CD14-positive monocyte (primary cell): ENCODE measurements around the gene RAB26. TPM values are rescaled to one million over a fixed set of nuclear protein-coding genes. Genes with fewer than 3 reads are reported as not detected.

Experiments
- DNase-seq, 3 donors: peaks; one replicate each; pipeline ENCODE4 v3.0.0-alpha.2; 2011 to 2022
- H2AFZ ChIP-seq: 2 replicates; pipeline ENCODE4 v1.6.0; 2012; ENCODE audit warnings: mild to moderate bottlenecking, low read depth, low read length, inconsistent platforms; ENCODE audit not compliant: insufficient read depth, poor library complexity, severe bottlenecking
- H3K27ac ChIP-seq, 2 donors: 1 replicate in 1 of 2; 2 replicates in 1 of 2; pipeline ENCODE4 v1.5.1; 2012 to 2013; ENCODE audit warnings: low read length in 2 of 2, control low read depth in 1 of 2, inconsistent platforms in 1 of 2, low read depth in 1 of 2, mild to moderate bottlenecking in 1 of 2
- H3K27me3 ChIP-seq, 2 donors: one replicate each; pipeline versions ENCODE4 v1.6.0 to v1.6.1; 2011 to 2013; ENCODE audit warnings: low read length in 2 of 2; ENCODE audit not compliant: control insufficient read depth in 2 of 2, insufficient read depth in 2 of 2
- H3K36me3 ChIP-seq, 2 donors: replicated peaks in 1 of 2; 1 replicate in 1 of 2; 2 replicates in 1 of 2; pipeline versions ENCODE4 v1.5.1 to v1.6.1; 2012 to 2013; ENCODE audit warnings: low read length in 2 of 2, control low read depth in 1 of 2, inconsistent platforms in 1 of 2, mild to moderate bottlenecking in 1 of 2; ENCODE audit not compliant: insufficient read depth in 2 of 2, control insufficient read depth in 1 of 2
- H3K4me1 ChIP-seq, 2 donors: 1 replicate in 1 of 2; 2 replicates in 1 of 2; pipeline versions ENCODE4 v1.5.1 to v1.6.1; 2012 to 2013; ENCODE audit warnings: low read length in 2 of 2, control low read depth in 1 of 2, inconsistent platforms in 1 of 2, mild to moderate bottlenecking in 1 of 2, moderate library complexity in 1 of 2; ENCODE audit not compliant: insufficient read depth in 2 of 2, control insufficient read depth in 1 of 2
- H3K4me2 ChIP-seq: replicated peaks from 2 replicates; pipeline ENCODE3; 2012; ENCODE audit warnings: low read length, moderate library complexity, mild to moderate bottlenecking; ENCODE audit not compliant: poor library complexity, severe bottlenecking; ENCODE audit errors: extremely low read depth
- H3K4me3 ChIP-seq, 3 experiments: fragments of 200-600 bp in 1 of 3; sonication (generic) in 1 of 3; replicated peaks in 1 of 3; 1 replicate in 2 of 3; 2 replicates in 1 of 3; pipeline ENCODE4 v1.5.1; 2011 to 2013; ENCODE audit warnings: low read length in 3 of 3, mild to moderate bottlenecking in 3 of 3, control low read depth in 2 of 3, low read depth in 2 of 3, inconsistent platforms in 1 of 3, moderate library complexity in 1 of 3
- H3K79me2 ChIP-seq: 2 replicates; pipeline ENCODE4 v1.6.0; 2012; ENCODE audit warnings: mild to moderate bottlenecking, control low read depth, inconsistent platforms, low read length, moderate library complexity; ENCODE audit not compliant: insufficient read depth
- H3K9ac ChIP-seq: 2 replicates; pipeline ENCODE4 v1.6.0; 2017; ENCODE audit warnings: low read length, mild to moderate bottlenecking; ENCODE audit not compliant: insufficient read depth, poor library complexity, severe bottlenecking
- H3K9me3 ChIP-seq, 2 donors: replicated peaks in 1 of 2; 1 replicate in 1 of 2; 2 replicates in 1 of 2; pipeline versions ENCODE4 v1.5.1 to v1.6.1; 2012 to 2013; ENCODE audit warnings: low read length in 2 of 2, control low read depth in 1 of 2; ENCODE audit not compliant: control insufficient read depth in 1 of 2, insufficient read depth in 1 of 2
- H4K20me1 ChIP-seq: 2 replicates; pipeline ENCODE4 v1.6.0; 2012; ENCODE audit warnings: mild to moderate bottlenecking, low read length, control low read depth, moderate library complexity; ENCODE audit not compliant: insufficient read depth
- H3K27ac Mint-ChIP-seq, 7 donors: one replicate each; pipeline ENCODE4 v1.8.0; 2020; ENCODE audit warnings: mild to moderate bottlenecking in 7 of 7, mixed read lengths in 7 of 7, moderate library complexity in 6 of 7, inconsistent platforms in 2 of 7
- H3K27me3 Mint-ChIP-seq, 3 donors: one replicate each; pipeline ENCODE4 v1.8.0; 2021 to 2022; ENCODE audit warnings: low read depth in 3 of 3, mild to moderate bottlenecking in 3 of 3, mixed read lengths in 3 of 3, moderate library complexity in 3 of 3, inconsistent platforms in 1 of 3
- H3K36me3 Mint-ChIP-seq, 2 donors: one replicate each; pipeline ENCODE4 v1.8.0; 2020; ENCODE audit warnings: mixed read lengths in 2 of 2, inconsistent platforms in 1 of 2, mild to moderate bottlenecking in 1 of 2
- H3K4me1 Mint-ChIP-seq: one replicate; pipeline ENCODE4 v1.8.0; 2020; ENCODE audit warnings: mild to moderate bottlenecking, mixed read lengths
- H3K4me3 Mint-ChIP-seq, 2 donors: one replicate each; pipeline ENCODE4 v1.8.0; 2020; ENCODE audit warnings: mild to moderate bottlenecking in 2 of 2, mixed read lengths in 2 of 2, moderate library complexity in 1 of 2
- H3K9me3 Mint-ChIP-seq, 7 donors: one replicate each; pipeline ENCODE4 v1.8.0; 2020 to 2022; ENCODE audit warnings: mixed read lengths in 7 of 7, mild to moderate bottlenecking in 6 of 7, moderate library complexity in 6 of 7, inconsistent platforms in 2 of 7
- CTCF ChIP-seq: fragments of 200-600 bp; IDR thresholded peaks from one replicate; pipeline ENCODE4 v1.8.0; 2022; ENCODE audit warnings: antibody characterized with exemption, mild to moderate bottlenecking
- WGBS: methylation state at CpG from one replicate; pipeline ENCODE4 v1.1.5; 2013; ENCODE audit warnings: missing lambda C conversion rate; ENCODE audit not compliant: insufficient coverage; 5-methylcytosine and 5-hydroxymethylcytosine counted together
- intact Hi-C, 2 donors: fragments of 100-400 bp; cut with micrococcal nuclease; formaldehyde crosslinking; loops; one replicate each; pipeline versions ENCODE4 v1.15.0 to v1.15.1; 2023
- polyA plus RNA-seq, 3 donors: library from polyadenylated mRNA; depleted of rRNA in 1 of 3; unstranded in 2 of 3; stranded (reverse) in 1 of 3; fragments of 300-500 nt in 2 of 3; fragments of >200 nt in 1 of 3; fragmentation: Illumina TruSeq in 2 of 3; gene quantifications; 1 replicate in 2 of 3; 2 replicates in 1 of 3; pipeline ENCODE4 v1.2.3, GENCODE V29; 2012 to 2021

The RAB26 gene
- polyA plus RNA-seq, 3 donors: not detected

DNA sequence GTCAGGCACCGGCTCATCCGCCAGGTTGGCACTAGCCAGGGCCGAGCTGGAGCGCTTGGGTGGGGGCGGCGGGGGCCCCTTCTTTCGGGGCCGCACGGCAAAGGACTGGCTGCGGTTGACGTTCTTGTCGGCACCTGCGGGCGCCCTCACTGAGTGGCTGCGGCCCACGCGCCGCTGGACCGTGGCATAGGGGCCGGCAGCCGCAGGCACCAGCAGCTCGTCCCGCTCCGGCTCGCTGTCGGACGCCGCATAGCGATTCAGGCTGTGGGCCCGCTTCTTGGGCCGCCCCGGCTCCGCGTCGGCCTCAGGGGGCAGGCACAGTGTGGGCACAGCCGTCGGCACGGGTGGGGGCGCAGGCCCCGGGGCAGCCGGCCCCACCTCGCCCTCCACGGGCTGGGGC, 32.0 kb downstream of the RAB26 start:
- no peak for DNase-seq
- H3K27me3 ChIP-seq: peaks cover 0 to 3% of the 10 kb centered on the region in 2 donors
- H3K27ac ChIP-seq: no peak overlapping the region
- no peaks in the 10 kb centered on the region for H4K20me1 ChIP-seq
- H3K27ac Mint-ChIP-seq: no peak overlapping the region
- H3K4me3 Mint-ChIP-seq: no peak overlapping the region
- no peak overlapping the region for H3K4me3 ChIP-seq
- H3K4me2 ChIP-seq: no peak overlapping the region
- peaks cover 0 to 5% (median 3%) of the 10 kb centered on the region in 3 donors for H3K27me3 Mint-ChIP-seq
- H3K9me3 ChIP-seq: no peaks in the 10 kb centered on the region
- 97% methylated on average over 43 of the region's 43 CpGs for WGBS
- no peaks in the 10 kb centered on the region for H3K79me2 ChIP-seq
- H3K36me3 Mint-ChIP-seq: peaks cover 14 to 21% of the 10 kb centered on the region in 2 donors
- no peaks in the 10 kb centered on the region for H3K4me1 ChIP-seq
- H3K9ac ChIP-seq: no peak overlapping the region
- intact Hi-C loops: no loop called here
- H2AFZ ChIP-seq: no peak overlapping the region
- no peak for TF ChIP-seq CTCF
- H3K9me3 Mint-ChIP-seq: peaks cover 0 to 2% (median 0%) of the 10 kb centered on the region in 7 donors
- H3K36me3 ChIP-seq: peaks cover 16 to 25% of the 10 kb centered on the region in 2 donors
- no peaks in the 10 kb centered on the region for H3K4me1 Mint-ChIP-seq

DNA sequence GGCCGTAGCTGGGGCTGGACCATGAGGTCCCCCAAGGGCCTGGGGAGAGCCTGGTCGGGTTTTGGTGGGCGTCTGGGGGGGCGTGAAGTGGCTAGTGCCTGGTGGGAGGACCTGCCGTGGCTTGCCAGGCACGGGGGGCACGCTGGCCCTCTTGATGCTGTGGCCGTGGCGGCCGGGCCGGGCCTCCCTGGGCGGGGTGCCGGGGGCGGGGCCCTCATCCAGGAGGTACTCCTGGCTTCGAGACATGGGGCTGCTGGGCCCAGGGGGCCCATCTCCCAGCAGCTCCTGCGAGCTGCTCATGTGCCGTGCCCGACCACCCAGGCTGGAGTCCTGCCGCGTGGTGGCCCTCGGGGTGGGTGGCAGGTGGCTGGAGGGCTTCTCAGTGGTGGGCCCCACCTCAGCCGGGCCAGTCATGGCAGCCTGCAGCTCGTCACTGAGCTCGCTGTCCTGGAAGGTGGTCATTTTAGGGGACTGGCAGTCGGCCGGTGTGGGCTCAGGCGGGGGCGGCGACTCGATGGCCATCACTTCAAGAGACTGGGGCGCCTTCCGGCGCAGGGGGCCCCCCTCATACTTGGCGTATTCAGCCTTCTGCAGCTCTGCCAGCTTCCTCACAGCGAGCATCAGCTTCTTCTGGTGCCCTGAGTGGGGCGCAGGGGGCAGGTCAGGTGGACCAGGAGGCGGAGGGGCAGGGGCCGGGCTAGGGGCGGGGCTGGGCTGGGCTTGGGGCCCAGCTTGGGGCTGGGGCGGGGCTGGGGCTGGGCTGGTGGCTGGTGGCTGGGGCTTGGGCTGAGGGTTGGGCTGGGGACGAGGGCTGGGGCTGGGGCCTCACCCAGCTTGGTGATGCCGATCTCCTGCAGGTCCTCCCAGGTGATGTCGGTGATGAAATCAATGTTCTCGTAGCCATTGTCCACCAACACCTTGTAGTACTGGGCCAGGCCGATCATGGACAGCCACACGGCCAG, 32.8 kb downstream of the RAB26 start:
- Histone ChIP-seq H2AFZ (no peak overlapping the region), H3K79me2 (no peaks in the 10 kb centered on the region), H3K4me1 (no peaks in the 10 kb centered on the region), H3K36me3 (peaks cover 8 to 17% of the 10 kb centered on the region in 2 donors), H3K4me3 (no peak overlapping the region), H3K27me3 (peaks cover 0 to 3% of the 10 kb centered on the region in 2 donors), H4K20me1 (no peaks in the 10 kb centered on the region), H3K27ac (no peak overlapping the region), H3K9me3 (no peaks in the 10 kb centered on the region), H3K9ac (no peak overlapping the region), H3K4me2 (no peak overlapping the region)
- Mint-ChIP-seq H3K9me3 (peaks cover 0 to 2% (median 0%) of the 10 kb centered on the region in 7 donors), H3K4me3 (no peak overlapping the region), H3K36me3 (peaks cover 7 to 13% of the 10 kb centered on the region in 2 donors), H3K4me1 (no peaks in the 10 kb centered on the region), H3K27me3 (peaks cover 2 to 6% (median 3%) of the 10 kb centered on the region in 3 donors), H3K27ac (peak overlapping the region in 1 of 7 donors; percentile 64)
- WGBS: 94% methylated on average over 37 of the region's 46 CpGs
- no peak for DNase-seq
- no peak for TF ChIP-seq CTCF
- intact Hi-C loops: no loop called here
